ENCODE results near the gene UAP1. TPM values are rescaled to one million over a fixed set of nuclear protein-coding genes. Genes with fewer than 3 reads are reported as not detected.

UAP1 gene
- total RNA-seq, result 62.9 and 65.5 TPM in 2 replicates

DNA sequence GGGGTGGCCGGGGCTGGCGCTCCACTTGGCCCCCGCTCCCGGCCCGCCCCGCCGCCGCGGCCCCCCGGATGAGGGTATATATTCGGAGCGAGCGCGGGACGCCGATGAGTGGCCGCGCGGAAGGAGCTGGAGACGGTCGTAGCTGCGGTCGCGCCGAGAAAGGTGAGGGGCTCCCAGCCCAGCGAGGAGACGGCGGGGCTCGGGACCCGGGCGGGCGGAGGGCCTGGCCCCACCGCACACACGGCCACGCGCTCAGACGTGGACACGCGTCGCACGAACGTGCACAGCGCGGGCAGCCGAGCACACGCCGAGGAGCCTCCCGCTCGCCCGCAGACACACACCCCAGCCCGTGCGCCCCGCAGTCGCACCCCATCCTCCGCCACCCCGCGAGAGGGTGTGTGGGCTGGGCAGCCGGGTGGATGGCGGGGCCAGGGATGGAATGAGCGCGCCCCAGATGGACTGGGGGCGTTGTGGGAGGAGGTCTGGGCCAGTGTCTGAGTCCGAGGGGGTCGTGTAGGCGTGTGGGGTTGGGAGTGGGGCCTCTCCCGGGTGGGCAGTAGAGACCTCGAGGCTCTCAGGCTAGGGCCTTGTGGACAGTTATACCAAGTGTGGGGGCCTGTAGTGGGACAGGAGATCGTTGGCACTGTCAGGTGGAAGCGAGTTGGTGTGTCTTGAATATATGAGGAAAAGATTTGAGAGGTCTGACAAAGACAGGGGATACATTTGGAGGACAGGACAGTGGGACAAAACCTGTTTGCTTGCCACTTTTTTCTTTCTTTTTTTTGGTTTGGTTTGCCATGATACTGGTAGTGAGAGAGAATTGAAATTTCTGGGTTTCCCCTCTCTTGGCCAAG lies at the start of gene UAP1:
TSS of gene UAP1 (plus strand) at position 107 of the 854 bp plus-strand sequence. CDS start 4,347 bp downstream, outside the sequence.

GRCh38 chr1:162632217-162632666 lies 70.7 kb downstream of the UAP1 start, which contains the start of gene DDR2:
TSS of gene DDR2 (plus strand) at chr1:162632464. CDS start at chr1:162719064, 86,600 bp downstream.

Other genes with a start within 250 kb of the UAP1 start
- gene SPATA46, start 184.9 kb upstream of the UAP1 start, total RNA-seq, result not detected in 2 replicates
- 0.15 and 1.7 TPM in 2 replicates for gene C1orf226, start 180.0 kb upstream of the UAP1 start, total RNA-seq
- not detected in 2 replicates for gene SH2D1B, start 149.6 kb upstream of the UAP1 start, total RNA-seq
- gene UHMK1, start 63.9 kb upstream of the UAP1 start, total RNA-seq, result 26.1 and 31.5 TPM in 2 replicates
- 95.1 and 106 TPM in 2 replicates for gene DDR2, start 70.7 kb downstream of the UAP1 start, total RNA-seq
- gene HSD17B7, start 229.0 kb downstream of the UAP1 start, total RNA-seq, result 3.6 and 10.7 TPM in 2 replicates

Measured in cardiac ventricle fibroblast (primary cell).